Islet precursor cell (in vitro differentiated cells): ENCODE results near the gene ADAM12.

ENCODE experiments used
- DNase-seq: peaks from one replicate; pipeline ENCODE4 v3.0.0-alpha.2; 2018

Gene ADAM12

DNA sequence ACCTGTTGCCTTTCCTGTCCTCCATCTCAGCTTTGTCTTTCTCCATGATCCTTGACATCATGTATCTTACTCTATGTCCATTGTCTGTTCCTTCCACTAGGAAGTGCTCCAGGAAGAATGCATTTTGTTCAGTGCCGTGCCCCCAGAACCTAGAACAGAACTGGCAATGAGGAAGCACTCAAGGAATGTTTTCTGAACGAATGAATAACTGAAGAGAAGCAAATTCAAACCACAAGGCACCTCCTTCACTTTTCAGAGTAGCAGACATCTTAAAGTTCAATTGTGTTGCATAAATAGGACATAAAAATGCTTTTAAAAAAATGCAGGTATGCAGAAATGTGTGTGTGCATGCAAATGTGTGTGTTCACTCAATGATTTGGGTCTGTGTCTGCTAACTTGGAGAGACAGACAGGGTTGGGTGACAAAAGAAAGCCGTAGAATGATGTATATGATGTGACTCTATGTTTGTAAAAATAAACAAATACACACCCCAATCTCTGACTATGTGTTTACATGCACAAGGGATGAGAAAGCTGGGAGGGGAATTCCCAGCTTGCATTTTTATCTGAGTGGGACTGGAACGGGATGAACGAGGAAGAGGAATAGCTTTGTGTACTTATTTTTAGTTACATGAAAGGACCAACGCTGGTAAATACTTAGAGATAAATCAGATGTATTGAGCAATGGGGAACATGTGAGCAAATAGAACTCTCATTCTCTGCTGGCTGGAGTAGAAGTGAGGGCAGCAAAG lies 254.2 kb downstream of the ADAM12 start:
- peak; percentile 17 for DNase-seq

DNA sequence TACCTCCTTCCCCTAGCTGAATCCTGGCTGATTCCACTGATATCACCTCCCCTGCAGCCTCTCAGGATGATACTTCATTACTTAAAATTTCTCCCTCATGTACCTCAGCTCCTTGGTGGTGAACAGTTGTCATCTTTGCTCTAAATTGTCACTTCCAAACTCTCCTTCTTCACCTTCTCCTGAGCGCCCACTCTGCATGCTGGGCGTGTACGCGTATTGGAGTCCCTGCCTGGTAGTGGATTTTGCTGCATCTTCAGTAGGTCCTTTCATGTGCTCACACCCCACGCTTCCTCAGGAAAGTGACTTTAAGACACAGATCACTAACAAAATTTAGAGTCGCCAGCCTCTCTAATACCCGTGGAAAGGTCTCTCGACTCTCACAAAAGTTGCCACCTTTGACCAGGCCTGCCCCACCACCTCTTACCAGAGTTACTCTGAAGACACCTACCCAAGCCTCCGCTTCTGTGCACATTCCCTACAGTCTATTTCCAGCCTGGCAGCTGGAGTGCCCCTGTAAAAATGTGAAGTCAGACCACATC lies 255.1 kb downstream of the ADAM12 start:
- DNase-seq: peak; percentile 29

DNA sequence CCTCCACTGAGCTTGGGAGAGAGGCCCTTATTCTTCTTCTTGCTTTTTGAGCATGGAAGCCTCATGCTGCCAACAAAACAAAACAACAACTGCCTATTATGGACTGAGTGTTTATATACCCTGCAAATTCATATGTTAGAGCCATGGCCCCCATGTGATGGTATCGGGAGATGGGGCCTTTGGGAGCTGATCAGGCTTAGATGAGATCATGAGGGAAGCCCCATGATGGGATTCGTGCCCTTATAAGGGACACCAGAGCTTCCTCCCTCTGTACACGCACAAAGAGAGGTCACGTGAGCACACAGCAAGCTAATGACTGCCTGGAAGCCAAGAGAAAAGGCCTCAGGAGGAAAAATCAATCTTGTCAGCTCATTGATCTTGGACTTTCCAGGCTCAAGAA lies 256.9 kb downstream of the ADAM12 start:
- DNase-seq: peak; percentile 38

DNA sequence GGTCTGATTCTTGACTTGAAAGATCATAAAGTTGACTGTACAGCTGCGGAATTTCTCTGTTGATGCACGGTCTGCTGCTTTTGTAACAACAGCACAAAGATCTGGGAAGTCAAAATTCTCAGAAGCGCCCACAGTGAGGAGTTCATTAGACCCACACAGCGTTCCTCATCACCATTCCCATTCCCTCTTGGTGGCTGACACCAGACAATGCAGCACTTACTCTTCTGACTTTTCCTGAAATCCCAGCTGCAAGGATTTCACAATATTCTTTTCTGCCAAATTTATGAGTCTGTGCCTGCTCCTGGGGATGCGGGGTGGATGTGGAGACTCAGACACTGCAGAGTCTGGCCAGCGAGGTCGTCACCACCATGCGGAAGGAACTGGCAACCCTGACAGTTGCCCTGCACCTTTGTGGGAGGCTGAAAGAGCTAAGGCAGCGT lies 258.0 kb downstream of the ADAM12 start:
- DNase-seq: peak; percentile 40

DNA sequence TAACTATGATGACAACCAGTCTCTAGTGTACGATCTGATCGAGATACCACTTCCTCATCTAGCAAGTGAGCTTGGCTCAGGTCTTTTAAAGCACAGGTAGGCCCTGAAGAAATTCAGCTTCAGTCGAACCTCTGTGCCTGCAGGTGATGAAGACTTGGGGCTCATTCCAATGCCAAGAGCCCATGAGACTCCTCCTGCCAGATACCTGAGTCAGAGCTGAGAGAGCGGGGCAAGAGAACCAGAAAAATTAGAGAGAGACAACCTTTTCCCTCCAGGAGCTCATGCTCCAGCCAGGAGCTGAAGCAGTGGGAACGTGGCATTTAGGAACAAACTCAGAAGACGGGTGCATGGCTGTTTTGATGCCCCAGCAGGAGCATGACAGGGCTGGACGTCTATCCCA lies 259.3 kb downstream of the ADAM12 start:
- peak; percentile 29 for DNase-seq

DNA sequence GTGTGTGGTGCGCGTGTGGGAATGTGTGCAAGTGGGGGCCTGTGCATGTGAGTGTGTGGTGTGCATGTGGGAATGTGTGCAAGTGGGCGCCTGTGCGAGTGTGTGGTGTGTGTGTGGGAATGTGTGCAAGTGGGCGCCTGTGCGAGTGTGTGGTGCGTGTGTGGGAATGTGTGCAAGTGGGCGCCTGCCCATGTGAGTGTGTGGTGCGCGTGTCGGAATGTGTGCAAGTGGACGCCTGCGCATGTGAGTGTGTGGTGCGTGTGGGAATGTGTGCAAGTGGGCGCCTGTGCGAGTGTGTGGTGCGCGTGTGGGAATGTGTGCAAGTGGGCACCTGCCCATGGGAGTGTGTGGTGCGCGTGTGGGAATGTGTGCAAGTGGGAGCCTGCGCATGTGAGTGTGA lies 259.7 kb downstream of the ADAM12 start:
- DNase-seq: peak; percentile 28

DNA sequence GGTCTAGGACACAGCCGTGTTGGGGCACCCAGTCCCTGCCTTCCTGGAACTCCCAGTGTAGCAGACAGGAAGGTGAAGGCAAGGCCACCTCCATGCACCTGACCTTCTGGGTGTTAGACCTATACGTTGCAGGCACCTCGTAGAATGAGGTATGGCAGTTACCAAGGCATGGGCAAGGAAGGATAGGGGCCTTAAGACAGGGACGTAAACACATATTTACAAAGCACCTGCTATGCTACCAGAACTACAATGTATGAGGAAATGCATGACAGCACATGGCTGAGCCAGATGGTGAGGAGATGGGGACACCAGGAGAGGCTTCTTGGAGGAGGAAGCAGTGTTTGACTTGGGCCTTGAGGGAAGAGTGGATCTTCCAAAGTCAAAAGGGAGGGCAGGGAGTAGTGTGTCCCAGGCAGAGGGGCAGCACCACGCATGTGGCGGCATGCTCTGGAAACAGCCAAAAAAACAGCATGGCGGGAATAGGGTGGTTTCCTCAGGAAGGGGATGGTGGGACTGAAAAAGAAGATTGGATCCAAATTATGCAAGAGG lies 260.7 kb downstream of the ADAM12 start:
- DNase-seq: peak; percentile 43

DNA sequence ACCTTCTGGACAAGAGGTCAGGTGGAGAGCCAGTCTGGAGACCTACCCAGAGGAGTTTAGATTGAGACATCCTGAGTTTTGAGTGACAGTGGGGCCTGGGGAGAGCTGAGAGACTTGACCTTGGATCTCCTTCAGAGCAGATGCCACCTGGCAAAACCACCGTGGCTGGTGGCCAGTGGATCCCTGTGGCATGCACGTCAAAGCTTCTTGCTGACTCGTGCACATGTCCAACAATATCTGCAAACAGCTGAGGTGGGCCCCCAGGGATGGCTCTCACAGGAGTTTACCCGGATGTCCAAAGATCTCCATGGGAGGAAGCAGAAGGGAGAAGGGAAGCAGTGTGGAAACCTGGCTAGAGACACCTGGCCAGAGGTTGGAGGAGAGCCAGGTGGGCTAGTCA lies 261.4 kb downstream of the ADAM12 start:
- DNase-seq: peak; percentile 29

DNA sequence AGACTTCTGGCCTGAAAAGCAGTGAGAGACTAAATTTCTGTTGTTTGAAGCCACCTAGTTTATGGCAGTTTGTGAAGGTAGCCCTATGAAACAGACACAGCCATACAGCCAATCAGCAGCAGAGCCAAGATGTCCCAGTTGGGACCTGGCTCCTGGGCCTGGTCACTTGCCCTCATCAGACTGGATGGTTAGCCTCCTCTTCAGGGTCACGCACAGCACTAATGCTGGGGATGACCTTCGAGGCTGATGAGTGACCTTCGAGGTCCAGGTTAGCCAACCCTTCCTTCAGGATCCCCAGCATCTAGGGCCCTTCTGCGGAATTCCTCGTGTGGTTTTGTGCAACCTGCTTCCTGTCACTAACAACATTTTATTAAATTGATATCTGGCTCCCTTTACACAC lies 262.3 kb downstream of the ADAM12 start:
- DNase-seq: no peak

DNA sequence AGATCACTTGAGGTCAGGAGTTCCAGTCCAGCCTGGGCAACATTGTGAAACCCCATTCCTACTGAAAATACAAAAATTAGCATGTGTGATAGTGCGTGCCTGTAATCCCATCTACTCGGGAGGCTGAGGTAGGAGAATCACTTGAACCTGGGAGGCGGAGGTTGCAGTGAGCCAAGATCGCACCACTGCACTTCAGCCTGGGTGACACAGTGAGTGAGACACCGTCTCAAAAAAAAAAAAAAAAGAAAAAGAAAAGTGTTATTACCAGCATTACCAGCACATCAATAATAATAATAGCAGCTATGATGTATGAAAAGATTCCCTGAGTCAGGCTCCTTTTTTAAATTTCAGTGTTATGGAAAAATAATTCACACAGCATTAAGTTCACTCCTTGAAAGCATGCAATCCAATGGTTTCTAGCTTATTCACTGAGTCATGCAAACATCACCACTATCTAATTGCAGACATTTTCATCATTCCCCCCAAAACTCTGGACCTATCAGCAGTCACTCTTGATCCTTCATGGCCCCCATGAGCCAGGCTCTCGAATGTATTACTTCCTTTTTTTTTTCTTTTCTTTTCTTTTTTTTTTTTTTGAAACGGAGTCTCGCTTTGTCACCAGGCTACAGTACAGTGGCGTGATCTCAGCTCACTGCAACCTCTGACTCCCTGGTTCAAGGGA lies 263.5 kb downstream of the ADAM12 start:
- no peak for DNase-seq

DNA sequence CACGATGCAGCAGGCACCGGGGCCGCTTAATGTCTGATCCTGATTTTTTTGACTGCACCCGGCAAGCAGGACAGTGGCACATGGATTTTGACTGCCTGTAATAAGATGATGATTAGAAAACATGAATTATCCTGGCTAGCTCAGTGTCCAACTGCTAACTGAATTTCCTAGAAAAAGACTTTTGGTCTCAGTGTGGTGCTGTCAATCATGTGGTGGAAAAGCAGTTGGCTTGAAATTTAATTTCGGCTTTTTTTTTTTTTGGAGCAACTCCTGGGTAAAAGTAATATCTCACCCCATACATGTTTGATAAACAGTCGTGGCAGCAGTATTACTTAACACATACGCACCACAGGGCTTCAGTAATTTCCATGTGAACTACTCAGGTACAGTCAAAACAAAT lies 264.2 kb downstream of the ADAM12 start:
- no peak for DNase-seq

DNA sequence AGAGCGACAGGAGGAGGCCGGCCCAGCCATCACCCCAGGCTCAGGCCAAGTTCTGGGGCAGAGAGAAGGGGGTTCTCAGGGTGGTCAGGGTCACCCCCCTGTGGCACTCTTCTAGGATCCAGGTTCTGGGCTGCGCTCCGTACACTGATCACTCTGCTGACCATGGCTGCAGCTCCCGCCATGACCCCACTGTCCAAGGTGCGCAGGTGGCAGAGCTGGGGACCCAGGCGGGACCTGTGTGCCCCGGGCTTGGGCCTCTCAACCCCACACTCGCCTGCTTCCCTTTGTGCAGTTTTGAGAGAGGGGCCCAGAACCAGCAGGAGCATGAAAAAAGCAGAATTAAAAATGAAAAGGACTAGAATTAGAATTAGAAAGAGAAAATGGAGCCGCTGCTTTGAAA lies 264.8 kb downstream of the ADAM12 start:
- DNase-seq: no peak

DNA sequence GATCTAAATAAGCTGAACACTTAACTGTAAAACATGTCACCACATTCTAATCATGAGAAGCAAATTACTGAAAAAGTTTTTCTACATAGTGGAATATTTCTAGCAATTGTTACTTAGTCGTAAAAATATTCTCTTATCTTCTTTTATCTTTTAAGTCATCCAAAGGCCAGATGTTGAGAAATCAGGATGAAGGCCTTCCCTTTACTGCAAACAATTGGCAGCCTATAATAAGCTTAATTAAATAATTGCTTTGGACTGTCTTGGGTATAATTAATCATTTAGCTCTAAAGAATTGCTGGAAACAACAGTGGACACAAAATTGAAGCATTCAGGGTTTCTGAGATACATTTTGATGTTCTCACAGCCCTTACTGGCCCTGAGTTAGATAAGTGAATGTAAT lies 265.4 kb downstream of the ADAM12 start:
- DNase-seq: no peak

DNA sequence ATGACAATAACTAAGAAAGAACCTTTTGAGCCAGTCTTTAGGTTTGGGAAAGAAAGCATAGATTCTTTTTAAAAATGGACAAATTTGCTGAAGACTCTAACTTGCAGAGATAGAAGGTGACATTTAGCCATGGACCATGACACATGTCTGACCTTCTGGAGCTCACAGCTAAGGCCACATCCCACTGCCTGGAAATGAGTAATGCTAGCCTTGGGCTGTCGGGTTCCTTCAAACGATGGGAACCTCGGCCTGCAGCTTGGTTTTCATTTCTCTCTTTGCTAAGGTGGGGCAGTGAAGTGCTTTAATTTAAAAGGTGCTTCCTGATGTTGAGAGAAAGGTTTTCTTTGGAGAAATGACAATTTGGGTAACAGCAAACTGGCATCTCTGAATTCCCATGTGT lies 268.7 kb downstream of the ADAM12 start:
- DNase-seq: no peak

DNA sequence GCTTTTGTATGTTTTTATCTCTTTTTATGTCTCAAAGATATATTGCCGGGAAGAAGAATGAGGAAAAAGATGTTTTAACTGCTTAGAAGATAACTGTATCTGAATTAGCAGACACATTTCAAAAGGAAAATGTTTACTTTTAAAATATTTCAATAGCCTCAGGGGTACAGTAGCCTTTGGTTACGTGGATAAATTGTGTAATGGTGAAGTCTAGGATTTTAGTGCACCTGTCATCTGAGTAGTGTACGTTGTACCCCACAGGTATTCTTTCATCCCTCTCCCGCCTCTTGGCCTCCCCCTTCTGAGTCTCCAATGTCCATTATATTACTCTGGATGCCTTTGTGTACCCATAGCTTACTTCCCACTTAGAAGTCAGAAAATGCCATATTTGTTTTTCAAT lies 269.8 kb downstream of the ADAM12 start:
- no peak for DNase-seq

DNA sequence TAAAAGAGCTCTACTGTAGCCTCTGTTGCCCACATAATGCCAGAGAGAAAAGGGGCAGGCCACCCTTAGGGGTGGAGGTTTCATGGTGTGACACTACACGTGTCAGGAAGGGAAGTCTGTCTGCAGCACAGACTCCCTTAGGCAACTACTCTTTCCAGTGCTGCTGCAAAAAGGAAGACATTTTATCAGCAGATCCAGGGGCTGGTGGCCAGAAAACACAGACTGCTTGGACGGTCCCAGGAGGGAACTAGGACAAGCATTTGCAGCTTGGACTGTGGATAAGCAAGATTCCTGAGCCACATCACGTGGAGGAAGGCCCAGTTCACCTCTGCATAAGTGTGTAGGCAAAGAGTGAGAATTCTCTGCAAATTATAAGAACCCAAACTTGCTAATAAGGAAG lies 271.1 kb downstream of the ADAM12 start:
- no peak for DNase-seq

DNA sequence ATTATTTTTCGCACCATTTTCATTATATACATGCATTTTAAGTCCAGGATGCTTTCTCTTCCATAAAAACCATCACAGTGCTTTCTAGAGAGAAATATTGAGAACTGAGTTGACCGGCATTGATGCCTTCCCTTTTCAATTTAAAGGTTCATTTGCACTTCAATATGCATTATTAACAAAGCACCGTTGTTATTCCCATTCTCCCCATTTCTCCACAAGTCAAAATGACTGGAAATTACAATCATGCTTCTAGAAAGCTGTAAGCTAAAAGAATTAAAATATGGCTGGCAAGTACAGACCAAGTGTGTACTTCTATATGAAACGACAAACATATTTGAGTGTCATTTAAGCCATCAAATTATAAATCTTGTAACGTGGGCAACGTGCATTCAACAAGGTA lies 272.4 kb downstream of the ADAM12 start:
- DNase-seq: no peak

DNA sequence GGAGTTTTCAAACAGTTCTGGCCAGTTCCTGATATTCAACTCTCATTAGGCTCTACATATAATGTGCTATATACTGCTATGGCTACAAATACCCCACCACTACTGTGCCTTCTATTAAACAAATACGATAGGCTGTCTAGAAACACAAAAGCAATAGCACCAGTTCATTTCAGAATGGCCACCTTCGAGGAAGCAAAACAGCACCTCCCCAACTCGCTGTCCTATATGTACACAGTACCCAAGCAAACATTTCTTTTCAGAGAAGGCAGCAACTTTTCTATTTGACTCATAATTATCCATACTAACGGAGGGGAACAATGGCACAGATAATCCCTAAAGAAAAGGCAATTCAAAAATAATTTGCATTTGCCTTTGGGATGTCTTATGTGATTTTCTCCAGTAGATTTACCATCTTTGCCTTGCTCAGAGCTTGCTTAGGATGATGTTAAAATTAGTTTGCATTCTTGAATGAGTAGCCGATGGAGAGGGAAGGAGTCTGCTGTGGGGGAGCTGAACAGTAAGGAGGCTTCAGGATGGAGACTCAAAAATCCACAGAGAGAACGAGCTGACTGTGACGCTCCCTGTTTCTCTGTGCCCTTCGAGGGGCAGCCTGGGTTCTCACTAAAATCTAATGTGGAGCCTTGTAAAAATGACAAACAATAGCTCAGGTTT lies 273.3 kb downstream of the ADAM12 start:
- no peak for DNase-seq

DNA sequence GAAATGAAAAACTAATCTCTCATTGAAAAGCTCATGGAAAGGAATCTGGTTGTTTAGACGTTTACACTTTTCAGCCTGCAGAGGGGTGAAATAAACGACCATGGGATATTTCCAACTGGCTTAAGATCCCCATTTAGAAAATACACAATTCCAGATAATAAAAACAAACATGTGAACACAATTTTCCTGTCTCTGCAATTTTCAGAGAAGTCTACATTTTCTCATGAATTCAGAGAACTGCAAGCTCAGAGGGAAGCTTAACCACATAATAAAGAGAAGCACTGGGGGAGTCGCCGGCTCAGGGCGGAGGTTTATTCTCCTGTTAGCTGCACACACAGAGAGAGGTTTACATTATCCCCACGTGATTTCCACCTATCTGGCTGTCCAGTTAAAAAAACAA lies 276.8 kb downstream of the ADAM12 start:
- no peak for DNase-seq

DNA sequence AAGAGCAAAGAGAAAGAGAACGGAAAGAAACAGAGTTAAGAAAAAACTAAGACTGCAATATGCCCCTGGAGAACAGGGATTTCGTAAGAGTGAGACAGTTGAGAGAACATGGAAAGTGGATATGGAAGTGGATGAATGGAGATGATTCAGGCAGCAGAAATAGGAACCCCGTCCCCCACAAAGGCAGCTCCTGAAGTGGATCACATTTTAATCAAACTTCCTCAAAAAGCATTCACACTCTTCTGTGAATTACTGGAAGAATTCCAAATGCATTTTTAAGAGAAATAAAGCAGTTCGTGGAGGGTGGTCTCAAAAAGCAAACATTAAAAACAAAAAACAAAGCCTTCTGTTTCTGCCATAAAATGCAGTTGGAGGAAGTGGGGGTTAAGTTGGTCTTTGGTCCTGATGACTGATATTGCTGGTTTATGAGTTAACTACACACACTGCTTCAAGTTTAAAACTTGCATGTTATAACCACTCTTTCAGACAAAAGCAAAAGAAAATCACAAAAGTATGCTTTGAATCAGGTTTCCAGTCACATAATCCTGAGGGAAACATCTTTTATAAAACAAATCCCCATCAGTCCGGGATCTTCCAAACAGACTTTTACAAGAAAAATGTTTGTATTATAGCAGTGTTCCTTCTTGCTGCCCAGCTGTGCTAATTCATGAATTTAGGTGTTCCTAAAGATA lies 277.6 kb downstream of the ADAM12 start:
- no peak for DNase-seq

DNA sequence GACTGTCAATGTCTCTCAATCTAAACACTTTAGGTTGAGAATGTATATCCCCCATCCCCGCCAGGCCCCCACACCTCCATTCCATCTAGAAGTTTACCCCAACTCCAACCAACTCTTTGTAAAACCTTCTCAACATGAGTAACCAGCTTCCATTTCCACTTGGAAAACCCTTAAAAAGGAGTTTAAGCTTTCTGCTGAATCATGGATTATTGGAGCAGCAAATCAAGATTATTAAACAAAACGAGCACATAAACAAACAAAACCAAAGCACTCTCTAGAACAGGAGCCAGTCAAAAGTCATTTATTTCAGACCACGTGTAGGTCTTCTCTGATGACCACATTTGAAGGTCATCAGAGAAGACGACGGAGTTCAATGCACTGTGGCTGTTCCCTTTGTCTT lies 278.4 kb downstream of the ADAM12 start:
- no peak for DNase-seq

DNA sequence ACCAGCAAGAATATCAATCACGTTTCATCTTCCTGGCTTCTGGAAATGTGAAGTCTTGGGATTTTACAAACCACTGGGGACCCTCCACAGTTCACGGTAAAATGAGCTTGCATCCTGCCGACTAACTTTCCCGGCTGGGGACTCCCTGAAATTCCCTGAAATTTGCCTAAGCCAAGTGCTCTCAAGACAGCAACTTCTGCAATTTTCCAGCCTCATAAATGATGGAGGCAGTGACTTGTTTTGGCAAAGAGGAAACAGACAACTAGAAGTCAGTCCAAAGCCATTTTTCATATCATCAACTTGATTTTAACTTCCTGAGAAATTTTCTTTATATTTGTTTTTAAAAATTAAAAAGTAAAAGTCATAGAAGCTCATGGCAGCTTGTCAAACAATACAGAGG lies 279.6 kb downstream of the ADAM12 start:
- DNase-seq: no peak

DNA sequence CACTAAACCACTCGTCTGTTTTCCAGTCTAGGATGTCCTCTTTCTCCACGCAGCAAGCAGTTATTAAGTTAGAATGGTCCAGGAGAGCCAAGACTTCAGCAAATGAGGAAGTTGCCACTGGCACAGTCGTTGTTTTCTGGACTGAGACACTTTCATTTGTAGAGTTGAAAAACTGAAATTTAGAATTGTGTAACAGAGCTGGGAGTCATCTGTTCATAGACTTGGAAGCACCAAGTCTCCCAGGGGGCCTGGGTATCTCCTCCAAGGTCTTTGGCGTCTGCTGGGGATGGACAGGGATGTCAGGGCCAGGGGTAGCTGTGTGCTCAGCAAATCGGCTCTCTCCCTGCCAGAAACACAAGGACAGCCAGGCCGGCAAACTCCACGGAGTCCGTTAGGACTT lies 283.5 kb downstream of the ADAM12 start:
- DNase-seq: no peak
